PC-3 (cell line): ENCODE measurements around the gene SERPINB6.

ENCODE experiments used
- EZH2 ChIP-seq: fragments of 300-600 bp; sonication (generic); IDR thresholded peaks from one replicate; pipeline ENCODE4 v1.6.1; 2017; ENCODE audit warnings: antibody characterized with exemption, mild to moderate bottlenecking, low read length; ENCODE audit not compliant: unreplicated experiment
- EZH2phosphoT487 ChIP-seq: fragments of 300-600 bp; sonication (generic); IDR thresholded peaks from 2 replicates; pipeline ENCODE4 v1.6.1; 2018; ENCODE audit warnings: mild to moderate bottlenecking, antibody characterized with exemption, low read length, borderline replicate concordance
- TF ChIP-seq, protein P1 (sequence below): fragments of 300-600 bp; sonication (generic); conservative IDR thresholded peaks from 2 replicates; pipeline ENCODE4 v1.5.1; 2017; ENCODE audit warnings: antibody characterized with exemption, low read depth, mild to moderate bottlenecking, low read length

DNA sequence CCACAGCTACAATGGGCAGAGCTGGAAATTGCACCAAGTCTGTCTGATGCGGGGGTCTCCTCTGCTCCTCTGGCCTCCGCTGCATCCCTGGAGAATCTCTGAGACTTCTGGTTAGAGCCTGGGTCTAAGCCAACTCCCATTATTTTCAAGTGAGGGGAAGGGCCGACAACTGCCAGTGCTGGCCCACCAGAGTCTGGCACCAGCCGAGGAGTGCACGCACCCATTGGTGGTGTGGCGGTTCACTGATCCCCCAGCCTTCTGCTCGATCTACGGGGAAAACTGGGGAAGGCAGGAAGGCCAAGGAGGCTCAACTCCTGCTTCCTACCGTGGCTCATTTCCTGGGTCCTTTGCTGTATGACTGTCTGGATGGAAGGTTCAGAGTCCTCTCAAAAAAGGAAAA lies 34.5 kb upstream of the SERPINB6 start:
- TF ChIP-seq, protein P1, sequence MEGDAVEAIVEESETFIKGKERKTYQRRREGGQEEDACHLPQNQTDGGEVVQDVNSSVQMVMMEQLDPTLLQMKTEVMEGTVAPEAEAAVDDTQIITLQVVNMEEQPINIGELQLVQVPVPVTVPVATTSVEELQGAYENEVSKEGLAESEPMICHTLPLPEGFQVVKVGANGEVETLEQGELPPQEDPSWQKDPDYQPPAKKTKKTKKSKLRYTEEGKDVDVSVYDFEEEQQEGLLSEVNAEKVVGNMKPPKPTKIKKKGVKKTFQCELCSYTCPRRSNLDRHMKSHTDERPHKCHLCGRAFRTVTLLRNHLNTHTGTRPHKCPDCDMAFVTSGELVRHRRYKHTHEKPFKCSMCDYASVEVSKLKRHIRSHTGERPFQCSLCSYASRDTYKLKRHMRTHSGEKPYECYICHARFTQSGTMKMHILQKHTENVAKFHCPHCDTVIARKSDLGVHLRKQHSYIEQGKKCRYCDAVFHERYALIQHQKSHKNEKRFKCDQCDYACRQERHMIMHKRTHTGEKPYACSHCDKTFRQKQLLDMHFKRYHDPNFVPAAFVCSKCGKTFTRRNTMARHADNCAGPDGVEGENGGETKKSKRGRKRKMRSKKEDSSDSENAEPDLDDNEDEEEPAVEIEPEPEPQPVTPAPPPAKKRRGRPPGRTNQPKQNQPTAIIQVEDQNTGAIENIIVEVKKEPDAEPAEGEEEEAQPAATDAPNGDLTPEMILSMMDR, result no peak
- TF ChIP-seq EZH2, result no peak
- TF ChIP-seq EZH2phosphoT487, result no peak
